ENCODE measurements around the gene DDA1. TPM values are rescaled to one million over a fixed set of nuclear protein-coding genes. Genes with fewer than 3 reads are reported as not detected.
A peak's percentile ranks its signal among the peaks of the same experiment; 100 is the strongest.

Gene DDA1
- total RNA-seq, 1 experiment from 2014 or later: 55.6 TPM

GRCh38 chr19:17286752-17287151 lies 22.6 kb upstream of the DDA1 start:
- Histone ChIP-seq H3K4me1 (peaks cover 11% of the 10 kb centered on the region; the same call in 1 of the 2 replicates), H3K9me3 (no peaks in the 10 kb centered on the region), H3K27me3 (replicated peaks; ENCODE audit: control insufficient read depth, insufficient read depth, low read length) (no peaks in the 10 kb centered on the region), H3K4me3 (ENCODE audit: low read depth, low read length) (no peak overlapping the region), H3K36me3 (ENCODE audit: control insufficient read depth, insufficient read depth, low read length) (no peaks in the 10 kb centered on the region; the same call in 1 of the 2 replicates)
- peaks cover 5% of the 10 kb centered on the region for H3K4me1 Mint-ChIP-seq (ENCODE audit: low read depth, unreplicated experiment)
- no peak for DNase-seq
- no peak overlapping the region for H3K27ac Mint-ChIP-seq (ENCODE audit: unreplicated experiment)
- H3K4me3 Mint-ChIP-seq (ENCODE audit: unreplicated experiment): no peak overlapping the region
- no peaks in the 10 kb centered on the region for H3K9me3 Mint-ChIP-seq (ENCODE audit: unreplicated experiment)
- no peaks in the 10 kb centered on the region for H3K27me3 Mint-ChIP-seq (ENCODE audit: insufficient read depth, unreplicated experiment)
- ChIA-PET POLR2A (no interaction called here), CTCF (interaction anchor here (1.1 kb wide), 1 partner anchor 20 kb away, joined by 4 read pairs; no protein-coding TSS in a partner anchor)
- no TSS peak for BruUV-seq (replicated peaks)
- TF ChIP-seq CTCF (IDR thresholded peaks at IDR 0.05; ENCODE audit: insufficient read depth in 1 of 2, low read depth in 1 of 2, low read length in 1 of 2, severe bottlenecking in 1 of 2, unreplicated experiment in 1 of 2): no peak
- intact Hi-C loops (cut with micrococcal nuclease; ENCODE audit: unreplicated experiment): no loop called here
- peaks cover 14% of the 10 kb centered on the region for H3K36me3 Mint-ChIP-seq (ENCODE audit: insufficient read depth, unreplicated experiment)

GRCh38 chr19:17289489-17289888 lies 19.9 kb upstream of the DDA1 start:
- no peak for TF ChIP-seq CTCF (IDR thresholded peaks at IDR 0.05; ENCODE audit: insufficient read depth in 1 of 2, low read depth in 1 of 2, low read length in 1 of 2, severe bottlenecking in 1 of 2, unreplicated experiment in 1 of 2)
- peak; percentile 81 to 86 for DNase-seq

GRCh38 chr19:17292301-17293074 lies 16.9 kb upstream of the DDA1 start:
- CTCF ChIA-PET: interaction anchor here (0.6 to 1.8 kb wide), 19 partner anchors 10 to 987 kb away, joined by 3 to 44 read pairs (median 3); partner anchors contain the start of genes ABHD8, DDA1, MRPL34 and OCEL1
- H3K9me3 Mint-ChIP-seq (ENCODE audit: unreplicated experiment): no peaks in the 10 kb centered on the region
- no TSS peak for BruUV-seq (replicated peaks)

More at GRCh38 chr19:17289489-17289888, 19.9 kb upstream of the DDA1 start:
- Histone ChIP-seq H3K36me3 (ENCODE audit: control insufficient read depth, insufficient read depth, low read length) (peaks cover 1% of the 10 kb centered on the region; the same call in 1 of the 2 replicates), H3K27me3 (replicated peaks; ENCODE audit: control insufficient read depth, insufficient read depth, low read length) (no peaks in the 10 kb centered on the region), H3K4me3 (ENCODE audit: low read depth, low read length) (no peak overlapping the region), H3K9me3 (no peaks in the 10 kb centered on the region), H3K4me1 (peaks cover 11% of the 10 kb centered on the region; the same call in 1 of the 2 replicates)
- no peak overlapping the region for H3K27ac Mint-ChIP-seq (ENCODE audit: unreplicated experiment)
- H3K4me1 Mint-ChIP-seq (ENCODE audit: low read depth, unreplicated experiment): peaks cover 5% of the 10 kb centered on the region
- no TSS peak for BruUV-seq (replicated peaks)
- CTCF ChIA-PET: no interaction called here
- H3K9me3 Mint-ChIP-seq (ENCODE audit: unreplicated experiment): no peaks in the 10 kb centered on the region
- intact Hi-C loops (cut with micrococcal nuclease; ENCODE audit: unreplicated experiment): no loop called here
- POLR2A ChIA-PET: no interaction called here
- no peak overlapping the region for H3K4me3 Mint-ChIP-seq (ENCODE audit: unreplicated experiment)
- H3K27me3 Mint-ChIP-seq (ENCODE audit: insufficient read depth, unreplicated experiment): no peaks in the 10 kb centered on the region
- peaks cover 7% of the 10 kb centered on the region for H3K36me3 Mint-ChIP-seq (ENCODE audit: insufficient read depth, unreplicated experiment)

More at GRCh38 chr19:17292301-17293074, 16.9 kb upstream of the DDA1 start:
- peak overlapping the region; percentile 84 for H3K27ac Mint-ChIP-seq (ENCODE audit: unreplicated experiment)
- H3K4me1 ChIP-seq: no peaks in the 10 kb centered on the region
- peak overlapping the region; percentile 83 for H3K4me3 Mint-ChIP-seq (ENCODE audit: unreplicated experiment)
- peak overlapping the region; percentile 70 for H3K4me3 ChIP-seq (ENCODE audit: low read depth, low read length)
- TF ChIP-seq CTCF (IDR thresholded peaks at IDR 0.05; ENCODE audit: insufficient read depth in 1 of 2, low read depth in 1 of 2, low read length in 1 of 2, severe bottlenecking in 1 of 2, unreplicated experiment in 1 of 2): peak; percentile 68 to 77
- H3K36me3 Mint-ChIP-seq (ENCODE audit: insufficient read depth, unreplicated experiment): peaks cover 27% of the 10 kb centered on the region
- POLR2A ChIA-PET: interaction anchor here (0.6 to 1.6 kb wide), 6 partner anchors 13 to 608 kb away, joined by 3 to 12 read pairs (median 6); partner anchors contain the start of genes BABAM1, DDA1, MRPL34 and OCEL1
- H3K4me1 Mint-ChIP-seq (ENCODE audit: low read depth, unreplicated experiment): no peaks in the 10 kb centered on the region
- H3K27me3 Mint-ChIP-seq (ENCODE audit: insufficient read depth, unreplicated experiment): no peaks in the 10 kb centered on the region
- no peaks in the 10 kb centered on the region for H3K9me3 ChIP-seq
- peak; percentile 91 to 92 for DNase-seq
- intact Hi-C loops (cut with micrococcal nuclease; ENCODE audit: unreplicated experiment): loop anchor here (1.0 to 5.0 kb wide), 3 partner anchors 13 to 98 kb away; partner anchors contain the start of gene MRPL34
- peaks cover 1% of the 10 kb centered on the region; the same call in 1 of the 2 replicates for H3K36me3 ChIP-seq (ENCODE audit: control insufficient read depth, insufficient read depth, low read length)
- H3K27me3 ChIP-seq (replicated peaks; ENCODE audit: control insufficient read depth, insufficient read depth, low read length): no peaks in the 10 kb centered on the region

All from Caco-2 (cell line).